Ascending aorta (tissue), 2 donors: ENCODE measurements around the gene CTXND1. TPM values are rescaled to one million over a fixed set of nuclear protein-coding genes. Genes with fewer than 3 reads are reported as not detected.

ENCODE experiments used
- DNase-seq, 2 donors: peaks; one replicate each; pipeline ENCODE4 v3.0.0-alpha.2; 2019; ENCODE audit warnings: low spot score in 2 of 2
- H3K27ac ChIP-seq, 2 donors: fragments of 200-600 bp; sonication (generic); one replicate each; pipeline ENCODE4 v1.5.1; 2016 to 2017; ENCODE audit warnings: mild to moderate bottlenecking in 1 of 2
- H3K27me3 ChIP-seq: fragments of 200-600 bp; sonication (generic); one replicate; pipeline ENCODE4 v1.5.1; 2017
- H3K36me3 ChIP-seq, 2 donors: fragments of 200-600 bp; sonication (generic); one replicate each; pipeline ENCODE4 v1.5.1; 2016
- H3K4me1 ChIP-seq, 2 donors: fragments of 200-600 bp; sonication (generic); one replicate each; pipeline ENCODE4 v1.5.1; 2016 to 2017; ENCODE audit warnings: mild to moderate bottlenecking in 1 of 2
- H3K4me3 ChIP-seq, 2 donors: fragments of 200-600 bp; sonication (generic); one replicate each; pipeline ENCODE4 v1.5.1; 2016 to 2017; ENCODE audit warnings: mild to moderate bottlenecking in 1 of 2
- H3K9me3 ChIP-seq, 2 donors: fragments of 200-600 bp; sonication (generic); one replicate each; pipeline ENCODE4 v1.5.1; 2016
- intact Hi-C: fragments of 100-400 bp; cut with DNase I; formaldehyde crosslinking; loops from one replicate; pipeline ENCODE4 v1.15.1; 2023
- total RNA-seq: library from RNA; depleted of rRNA; stranded (reverse); fragments of >200 nt; gene quantifications from one replicate; pipeline ENCODE4 v1.1.0, GENCODE V29; 2016
- TF ChIP-seq, protein P1 (sequence below), 3 experiments: fragments of 200-600 bp in 2 of 3; fragments of 450-650 bp in 1 of 3; sonication (generic) in 2 of 3; IDR thresholded peaks; one replicate each; pipeline ENCODE4 v1.5.1; 2016 to 2019; ENCODE audit warnings: antibody characterized with exemption in 3 of 3, mild to moderate bottlenecking in 1 of 3, moderate library complexity in 1 of 3

CTXND1 gene
- total RNA-seq, 1 donor from 2014 or later, result 0.11 TPM

DNA sequence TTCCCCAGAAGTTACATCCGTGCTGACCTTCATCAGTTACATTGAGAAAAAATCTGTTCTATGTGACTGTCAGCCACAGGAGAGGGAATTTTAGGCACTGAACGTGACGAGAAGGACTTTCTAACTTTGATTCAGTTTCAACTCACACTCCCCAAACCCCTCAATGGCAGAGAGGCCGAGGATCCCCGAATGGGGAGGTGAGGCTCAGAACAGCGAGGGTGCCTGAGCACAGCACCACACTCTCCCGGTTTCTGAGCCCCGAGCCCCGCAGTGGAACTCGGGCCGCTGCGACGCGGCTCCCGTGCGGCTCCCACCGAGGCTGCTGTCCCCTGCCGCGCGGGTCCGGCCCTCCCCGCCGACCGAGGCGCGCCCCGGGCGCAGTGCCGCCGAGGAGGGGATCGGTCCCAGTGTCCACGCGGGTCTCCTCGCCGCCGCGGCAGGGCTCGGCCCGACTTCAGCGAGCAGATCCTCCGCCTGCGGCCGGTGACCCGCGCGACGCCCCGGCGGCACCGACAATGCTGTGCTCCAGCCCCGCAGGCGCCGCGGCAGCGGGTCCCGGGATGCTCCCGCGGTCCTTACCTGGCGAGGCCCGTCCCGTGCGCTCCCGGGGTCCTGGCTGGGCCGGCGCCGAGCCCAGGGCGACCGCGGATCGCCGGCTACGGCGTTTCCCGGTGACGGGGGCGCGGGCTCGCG, 439 bp downstream of the CTXND1 start:
- peak in 1 of 2 donors; percentile 51 for DNase-seq
- Histone ChIP-seq H3K9me3 (no peaks in the 10 kb centered on the region), H3K4me1 (peaks cover 4% of the 10 kb centered on the region in 2 donors), H3K36me3 (no peaks in the 10 kb centered on the region), H3K27me3 (peaks cover 5% of the 10 kb centered on the region), H3K27ac (no peak overlapping the region), H3K4me3 (peak overlapping the region; percentile 63 to 64)
- TF ChIP-seq, protein P1, sequence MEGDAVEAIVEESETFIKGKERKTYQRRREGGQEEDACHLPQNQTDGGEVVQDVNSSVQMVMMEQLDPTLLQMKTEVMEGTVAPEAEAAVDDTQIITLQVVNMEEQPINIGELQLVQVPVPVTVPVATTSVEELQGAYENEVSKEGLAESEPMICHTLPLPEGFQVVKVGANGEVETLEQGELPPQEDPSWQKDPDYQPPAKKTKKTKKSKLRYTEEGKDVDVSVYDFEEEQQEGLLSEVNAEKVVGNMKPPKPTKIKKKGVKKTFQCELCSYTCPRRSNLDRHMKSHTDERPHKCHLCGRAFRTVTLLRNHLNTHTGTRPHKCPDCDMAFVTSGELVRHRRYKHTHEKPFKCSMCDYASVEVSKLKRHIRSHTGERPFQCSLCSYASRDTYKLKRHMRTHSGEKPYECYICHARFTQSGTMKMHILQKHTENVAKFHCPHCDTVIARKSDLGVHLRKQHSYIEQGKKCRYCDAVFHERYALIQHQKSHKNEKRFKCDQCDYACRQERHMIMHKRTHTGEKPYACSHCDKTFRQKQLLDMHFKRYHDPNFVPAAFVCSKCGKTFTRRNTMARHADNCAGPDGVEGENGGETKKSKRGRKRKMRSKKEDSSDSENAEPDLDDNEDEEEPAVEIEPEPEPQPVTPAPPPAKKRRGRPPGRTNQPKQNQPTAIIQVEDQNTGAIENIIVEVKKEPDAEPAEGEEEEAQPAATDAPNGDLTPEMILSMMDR (IDR thresholded peaks at IDR 0.05), result no peak
- intact Hi-C loops, result no loop called here

DNA sequence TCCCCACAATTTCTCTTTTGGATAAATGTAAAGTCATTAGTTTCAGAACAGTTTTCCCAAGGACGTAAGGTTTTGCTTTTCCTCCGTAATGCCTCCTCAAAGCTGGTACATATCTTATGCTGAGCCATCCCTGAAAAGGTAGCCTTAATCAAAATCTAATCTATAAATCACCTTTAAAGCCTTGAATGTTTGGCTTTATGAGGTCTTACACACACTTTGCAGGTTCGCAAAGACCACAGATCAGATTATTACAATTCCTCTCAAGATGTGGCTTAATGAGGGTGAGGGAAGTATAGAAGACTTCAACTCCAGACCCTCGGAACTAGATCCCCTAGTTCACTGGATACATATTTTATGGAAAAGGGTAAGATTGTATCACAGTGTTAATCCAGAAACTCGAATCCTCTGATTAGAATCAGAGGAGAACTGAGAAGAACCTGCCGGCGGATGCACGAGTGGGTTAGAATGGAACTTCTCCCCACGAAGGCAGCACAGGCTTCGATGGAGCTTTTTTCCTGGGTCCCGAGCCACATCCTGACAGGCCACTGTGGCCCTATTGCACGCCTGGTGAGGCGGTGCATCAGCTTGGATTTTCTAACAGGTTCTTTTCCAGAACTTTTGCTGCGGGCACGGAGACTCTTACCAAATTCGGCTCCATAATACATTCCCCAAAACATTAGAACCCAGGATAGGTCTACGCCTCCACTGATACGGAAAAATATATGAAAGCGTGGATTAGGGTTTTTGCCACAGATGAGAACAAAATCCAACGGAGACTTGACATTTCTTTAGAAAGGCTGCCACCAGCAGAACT, 1.2 kb downstream of the CTXND1 start:
- TF ChIP-seq, protein P1 (IDR thresholded peaks at IDR 0.05), result no peak
- Histone ChIP-seq H3K27ac (no peak overlapping the region), H3K4me3 (peak overlapping the region; percentile 63 to 64), H3K36me3 (no peaks in the 10 kb centered on the region), H3K9me3 (no peaks in the 10 kb centered on the region), H3K27me3 (peaks cover 5% of the 10 kb centered on the region), H3K4me1 (peaks cover 4% of the 10 kb centered on the region in 2 donors)
- intact Hi-C loops, result no loop called here
- DNase-seq, result peak in 1 of 2 donors; percentile 8

DNA sequence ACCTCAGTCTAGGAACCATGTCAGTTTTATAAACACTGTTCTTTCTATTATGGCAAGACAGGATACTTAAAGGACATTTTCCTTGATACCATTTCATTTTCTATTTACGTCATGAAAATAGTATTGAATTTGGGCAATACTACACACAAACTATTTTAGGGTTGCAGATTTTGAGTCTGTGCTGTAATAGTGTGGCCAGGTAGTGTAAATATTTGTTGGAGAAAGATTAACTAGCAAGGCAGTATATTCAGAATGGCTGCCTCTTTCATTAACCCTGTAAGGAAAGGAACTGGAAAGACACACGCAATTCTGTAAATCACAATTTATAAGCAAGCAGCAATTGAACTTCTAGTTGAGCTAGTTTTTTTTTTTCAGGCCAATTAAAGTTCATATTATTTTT, 2.0 kb downstream of the CTXND1 start:
- Histone ChIP-seq H3K9me3 (no peaks in the 10 kb centered on the region), H3K27ac (no peak overlapping the region), H3K36me3 (no peaks in the 10 kb centered on the region), H3K4me1 (peaks cover 4% of the 10 kb centered on the region in 2 donors), H3K27me3 (peaks cover 5% of the 10 kb centered on the region), H3K4me3 (no peak overlapping the region)
- TF ChIP-seq, protein P1 (IDR thresholded peaks at IDR 0.05), result no peak
- DNase-seq, result no peak
- intact Hi-C loops, result no loop called here

DNA sequence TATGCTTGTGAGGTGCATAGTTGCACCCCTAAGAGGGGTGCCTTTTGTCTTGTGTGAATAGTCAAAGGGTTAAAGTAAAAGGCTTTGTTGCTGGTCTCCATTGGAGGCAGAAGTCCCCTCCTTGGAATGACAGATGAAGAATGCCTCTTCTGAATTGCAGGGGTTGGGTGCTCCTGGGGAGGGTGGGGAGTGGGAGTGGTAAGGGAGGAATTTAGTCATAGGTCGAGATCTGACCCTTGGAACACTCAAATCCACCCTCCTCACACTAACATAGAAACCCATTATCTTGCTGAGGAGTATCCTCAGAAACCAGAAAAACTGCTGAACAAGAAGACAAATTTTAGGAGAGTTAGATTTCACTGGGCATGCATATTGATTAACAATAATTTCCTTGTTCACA, 4.7 kb downstream of the CTXND1 start:
- intact Hi-C loops, result no loop called here
- Histone ChIP-seq H3K36me3 (no peaks in the 10 kb centered on the region), H3K4me3 (no peak overlapping the region), H3K27ac (no peak overlapping the region), H3K4me1 (peaks cover 3 to 4% of the 10 kb centered on the region in 2 donors), H3K27me3 (peaks cover 5% of the 10 kb centered on the region), H3K9me3 (no peaks in the 10 kb centered on the region)
- TF ChIP-seq, protein P1 (IDR thresholded peaks at IDR 0.05), result no peak
- no peak for DNase-seq

DNA sequence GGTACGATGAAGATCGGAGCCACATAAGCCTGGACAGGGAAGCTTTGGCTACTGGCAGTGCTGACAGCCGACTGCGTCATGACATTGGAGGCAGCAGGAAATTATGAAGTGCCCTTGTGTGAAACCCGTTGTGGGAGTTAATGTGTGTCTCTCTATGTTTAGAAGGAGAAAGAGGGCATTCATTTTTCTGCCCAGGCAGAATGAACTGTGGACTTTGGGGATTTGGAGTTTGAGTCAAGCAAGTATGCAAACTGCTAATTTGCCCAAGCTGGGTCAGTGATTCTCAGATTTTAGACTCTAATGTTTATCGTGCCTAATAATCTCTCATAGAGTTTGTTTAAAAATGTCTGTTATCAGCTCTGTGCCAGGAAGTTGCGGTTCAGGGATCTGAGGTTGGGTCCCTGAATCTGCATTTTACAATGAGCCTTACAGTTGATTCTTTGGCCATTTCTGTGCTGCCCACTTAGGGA, 5.6 kb downstream of the CTXND1 start:
- Histone ChIP-seq H3K4me1 (no peaks in the 10 kb centered on the region), H3K9me3 (no peaks in the 10 kb centered on the region), H3K36me3 (no peaks in the 10 kb centered on the region), H3K4me3 (no peak overlapping the region), H3K27ac (no peak overlapping the region), H3K27me3 (peaks cover 2% of the 10 kb centered on the region)
- intact Hi-C loops, result no loop called here
- DNase-seq, result peak in 1 of 2 donors; percentile 25
- TF ChIP-seq, protein P1 (IDR thresholded peaks at IDR 0.05), result no peak
